Activated naive CD8-positive, alpha-beta T cell treated with anti-CD3 and anti-CD28 coated beads, Interleukin-2, amount 50 U/mL, for 24 hours (primary cell): Measurements from ENCODE around the gene BMP8B.

Experiments
- ATAC-seq: fragments of 150-1000 bp; cut with Tn5 transposase; one replicate; pipeline ENCODE4 v1.10.0; 2021
- DNase-seq: peaks from one replicate; pipeline ENCODE4 v3.0.0; 2021
- H3K27ac Mint-ChIP-seq: one replicate; pipeline ENCODE4 v1.8.0; 2021; ENCODE audit warnings: mild to moderate bottlenecking, mixed read lengths
- H3K27me3 Mint-ChIP-seq: one replicate; pipeline ENCODE4 v1.8.0; 2021; ENCODE audit warnings: mixed read lengths
- H3K36me3 Mint-ChIP-seq: one replicate; pipeline ENCODE4 v1.8.0; 2021; ENCODE audit warnings: low read depth, mixed read lengths
- H3K4me1 Mint-ChIP-seq: one replicate; pipeline ENCODE4 v1.8.0; 2021; ENCODE audit warnings: mixed read lengths
- H3K4me3 Mint-ChIP-seq: one replicate; pipeline ENCODE4 v1.8.0; 2021; ENCODE audit warnings: mild to moderate bottlenecking, moderate library complexity, mixed read lengths
- H3K9me3 Mint-ChIP-seq: one replicate; pipeline ENCODE4 v1.8.0; 2021; ENCODE audit warnings: mixed read lengths

The BMP8B gene

DNA sequence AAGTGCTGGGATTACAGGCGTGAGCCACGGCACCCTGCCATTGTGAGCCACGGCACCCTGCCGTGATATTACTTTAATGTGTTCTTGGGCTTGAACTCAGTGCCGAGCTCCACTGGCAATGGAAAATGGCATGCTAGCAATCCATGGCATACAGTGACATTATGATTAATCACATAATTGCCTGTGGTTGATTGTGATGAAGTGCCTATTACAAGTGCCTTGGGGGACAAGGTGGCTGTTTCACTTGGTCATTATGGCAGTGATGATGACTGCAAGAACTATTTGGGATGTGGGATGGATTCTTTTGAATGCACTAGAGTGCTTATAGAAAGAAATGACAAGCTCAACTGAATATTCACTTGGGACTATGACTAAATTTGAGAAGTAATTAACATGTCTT, 75.1 kb downstream of the BMP8B start:
- H3K27ac Mint-ChIP-seq = no peak overlapping the region
- no peak for DNase-seq
- no peaks in the 10 kb centered on the region for H3K4me1 Mint-ChIP-seq
- H3K4me3 Mint-ChIP-seq = no peak overlapping the region
- H3K36me3 Mint-ChIP-seq = no peaks in the 10 kb centered on the region
- peaks cover 20% of the 10 kb centered on the region for H3K27me3 Mint-ChIP-seq
- ATAC-seq = no peak
- H3K9me3 Mint-ChIP-seq = no peaks in the 10 kb centered on the region

DNA sequence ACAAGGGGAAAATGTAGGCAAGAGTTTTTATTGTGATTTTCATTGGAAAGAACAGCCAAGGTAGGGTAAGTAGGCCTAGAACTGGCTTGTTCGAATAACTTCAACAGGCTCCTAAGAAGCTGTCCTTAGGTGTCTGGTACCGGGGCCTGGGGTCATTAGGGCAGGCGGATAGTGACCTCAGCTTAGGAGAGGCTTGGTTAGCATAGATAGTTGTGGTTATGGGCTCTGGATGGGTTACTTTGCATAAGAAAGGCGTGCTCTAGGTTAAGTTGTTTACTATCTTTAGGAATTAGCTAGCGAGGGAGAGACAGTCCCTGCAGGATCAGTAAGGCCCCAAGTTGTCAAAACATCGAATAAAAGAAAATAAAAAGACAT, 76.7 kb downstream of the BMP8B start:
- peaks cover 8% of the 10 kb centered on the region for H3K27me3 Mint-ChIP-seq
- ATAC-seq (no peak), DNase-seq (no peak)
- no peaks in the 10 kb centered on the region for H3K36me3 Mint-ChIP-seq
- no peaks in the 10 kb centered on the region for H3K4me1 Mint-ChIP-seq
- H3K9me3 Mint-ChIP-seq = no peaks in the 10 kb centered on the region
- no peak overlapping the region for H3K27ac Mint-ChIP-seq
- H3K4me3 Mint-ChIP-seq = no peak overlapping the region

DNA sequence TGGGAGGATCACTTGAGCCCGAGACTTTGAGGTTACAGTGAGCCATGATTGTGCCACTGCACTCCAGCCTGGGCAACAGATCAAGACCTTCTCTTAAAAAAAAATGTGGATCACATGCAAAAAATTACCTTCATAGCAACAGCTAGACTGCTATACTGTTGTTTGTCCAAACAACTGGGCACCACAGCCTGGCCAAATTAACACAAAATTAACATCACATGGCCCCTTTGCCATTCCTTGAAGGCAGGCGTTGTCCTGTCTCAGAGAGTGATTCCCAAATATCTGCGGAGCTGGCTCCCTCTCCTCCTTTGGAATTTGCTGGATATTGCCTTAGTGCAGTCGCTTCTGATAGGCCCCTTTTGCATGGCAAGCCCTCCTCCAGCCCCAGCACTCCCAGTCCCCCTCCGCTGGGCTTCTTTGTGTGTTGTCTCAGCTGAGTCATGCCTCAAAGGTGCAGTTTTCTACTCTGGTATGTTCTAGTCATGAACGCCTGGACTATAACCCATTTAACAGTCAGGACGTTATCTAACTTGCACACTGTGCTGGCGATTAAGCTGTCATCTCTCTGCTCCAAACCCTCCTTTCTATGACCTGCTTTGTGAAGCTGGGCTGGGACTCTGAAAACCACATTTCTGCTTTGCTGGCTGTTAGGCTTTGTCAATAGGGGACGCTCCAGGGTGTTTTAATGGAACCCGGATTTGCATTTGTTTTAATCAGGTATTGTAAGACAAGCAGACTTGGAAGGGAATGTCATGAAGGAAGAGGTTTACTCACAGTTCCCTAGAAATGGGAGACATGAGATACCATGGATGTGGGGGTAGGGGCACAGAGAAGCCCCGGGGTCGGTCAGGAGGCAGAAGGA, 77.3 kb downstream of the BMP8B start:
- H3K36me3 Mint-ChIP-seq = no peaks in the 10 kb centered on the region
- no peaks in the 10 kb centered on the region for H3K4me1 Mint-ChIP-seq
- no peak overlapping the region for H3K27ac Mint-ChIP-seq
- ATAC-seq = no peak
- H3K9me3 Mint-ChIP-seq = no peaks in the 10 kb centered on the region
- no peak overlapping the region for H3K4me3 Mint-ChIP-seq
- H3K27me3 Mint-ChIP-seq = peaks cover 2% of the 10 kb centered on the region
- no peak for DNase-seq

DNA sequence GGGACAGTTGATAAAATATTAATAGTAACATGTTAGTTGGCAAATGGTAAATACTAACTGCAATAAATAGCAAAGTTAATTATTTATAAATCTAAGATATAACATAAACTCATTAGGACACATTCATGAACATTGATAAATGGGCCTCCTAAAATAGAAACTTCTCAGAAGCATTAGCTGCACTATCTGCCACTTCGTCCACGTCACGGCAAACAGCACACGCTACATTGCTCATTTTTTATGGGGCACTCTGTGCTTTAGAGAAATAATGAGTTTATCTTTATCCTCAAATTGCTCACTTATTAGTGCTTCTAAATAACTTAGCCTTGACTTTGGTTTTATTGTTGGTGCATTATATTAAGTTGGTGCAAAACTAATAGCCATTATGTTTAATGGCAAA, 81.2 kb downstream of the BMP8B start:
- no peak for ATAC-seq
- H3K36me3 Mint-ChIP-seq = no peaks in the 10 kb centered on the region

More for the DNA sequence above, 81.2 kb downstream of the BMP8B start:
- Mint-ChIP-seq H3K27me3 (no peaks in the 10 kb centered on the region), H3K4me3 (no peak overlapping the region), H3K9me3 (no peaks in the 10 kb centered on the region), H3K4me1 (no peaks in the 10 kb centered on the region), H3K27ac (no peak overlapping the region)
- DNase-seq = no peak
